HG03060 (cell line): Measurements from ENCODE around the gene ALDH2.
"Not testable (repeated sequence)": the region's sequence is repeated elsewhere in the genome, so short reads cannot be mapped to it uniquely, and the experiment has no call there.

Source experiments
- ATAC-seq: cut with Tn5 transposase; IDR thresholded peaks from one replicate; pipeline ENCODE4 v1.9.1; 2021; ENCODE audit warnings: low read depth, moderate number of reproducible peaks; ENCODE audit not compliant: unreplicated experiment

The ALDH2 gene

GRCh38 chr12:111823891-111824290 lies 57.2 kb downstream of the ALDH2 start:
- no peak for ATAC-seq

- ATAC-seq: not testable (repeated sequence)
Observed at GRCh38 chr12:111824312-111824711, 57.6 kb downstream of the ALDH2 start.

GRCh38 chr12:111825509-111825908 lies 58.8 kb downstream of the ALDH2 start:
- no peak for ATAC-seq

- ATAC-seq: no peak
Observed at GRCh38 chr12:111826316-111826715, 59.6 kb downstream of the ALDH2 start.

- ATAC-seq: no peak
Observed at GRCh38 chr12:111826992-111827391, 60.3 kb downstream of the ALDH2 start.

- no peak for ATAC-seq
Observed at GRCh38 chr12:111827907-111828306, 61.2 kb downstream of the ALDH2 start.

- ATAC-seq: no peak
Observed at GRCh38 chr12:111828338-111828979, 61.7 kb downstream of the ALDH2 start.

GRCh38 chr12:111829635-111830034 lies 62.9 kb downstream of the ALDH2 start:
- ATAC-seq: not testable (repeated sequence)

GRCh38 chr12:111834740-111835386 lies 68.1 kb downstream of the ALDH2 start:
- ATAC-seq: not testable (repeated sequence)

GRCh38 chr12:111835531-111836181 lies 68.9 kb downstream of the ALDH2 start:
- not testable (repeated sequence) for ATAC-seq

- no peak for ATAC-seq
Observed at GRCh38 chr12:111838353-111838752, 71.6 kb downstream of the ALDH2 start.

- ATAC-seq: no peak
Observed at GRCh38 chr12:111840807-111841206, 74.1 kb downstream of the ALDH2 start.

- ATAC-seq: peak; percentile 7
Observed at GRCh38 chr12:111841236-111841749, 74.6 kb downstream of the ALDH2 start.

- peak; percentile 64 for ATAC-seq
Observed at GRCh38 chr12:111841750-111842555, 75.2 kb downstream of the ALDH2 start, which contains the start of gene MAPKAPK5. MAPKAPK5 (plus strand) TSS chr12:111842228; CDS start chr12:111842734, 506 bp downstream.

- ATAC-seq: no peak
Observed at GRCh38 chr12:111842556-111843396, 76.0 kb downstream of the ALDH2 start.

GRCh38 chr12:111846016-111846415 lies 79.3 kb downstream of the ALDH2 start:
- ATAC-seq: no peak

GRCh38 chr12:111850526-111850925 lies 83.8 kb downstream of the ALDH2 start:
- no peak for ATAC-seq

- no peak for ATAC-seq
Observed at GRCh38 chr12:111858186-111858585, 91.5 kb downstream of the ALDH2 start.

- no peak for ATAC-seq
Observed at GRCh38 chr12:111858778-111859177, 92.0 kb downstream of the ALDH2 start.

- ATAC-seq: no peak
Observed at GRCh38 chr12:111864913-111865312, 98.2 kb downstream of the ALDH2 start.
